Astrocyte (in vitro differentiated cells and primary cell): ENCODE results near the gene LGALSL. TPM values are rescaled to one million over a fixed set of nuclear protein-coding genes. Genes with fewer than 3 reads are reported as not detected.
"Not testable (repeated sequence)": the region's sequence is repeated elsewhere in the genome, so short reads cannot be mapped to it uniquely, and the experiment has no call there.

Experiments used
- DNase-seq: peaks from one replicate; pipeline ENCODE4 v3.0.0-alpha.2; 2010; ENCODE audit warnings: low read depth
- FAIRE-seq: peaks from 2 replicates; lab custom pipeline; 2011; peaks lifted over from hg19 to GRCh38; lab: Jason Lieb, UNC
- H2AFZ ChIP-seq: 2 replicates; pipeline ENCODE4 v1.6.0; 2012; ENCODE audit warnings: low read depth, low read length, inconsistent platforms
- H3K27ac ChIP-seq: 2 replicates; pipeline ENCODE4 v1.5.1; 2011; ENCODE audit warnings: low read depth, low read length, inconsistent platforms
- H3K27me3 ChIP-seq: 2 replicates; pipeline ENCODE4 v1.6.0; 2011; ENCODE audit warnings: low read length, inconsistent platforms; ENCODE audit not compliant: insufficient read depth
- H3K36me3 ChIP-seq: 2 replicates; pipeline ENCODE4 v1.5.1; 2011; ENCODE audit warnings: low read length, inconsistent platforms; ENCODE audit not compliant: insufficient read depth
- H3K4me1 ChIP-seq: 2 replicates; pipeline ENCODE4 v1.5.1; 2011; ENCODE audit warnings: low read length, inconsistent platforms; ENCODE audit not compliant: insufficient read depth
- H3K4me2 ChIP-seq: 2 replicates; pipeline ENCODE4 v1.6.0; 2012; ENCODE audit warnings: low read length, inconsistent platforms
- H3K4me3 ChIP-seq: 2 replicates; pipeline ENCODE4 v1.5.1; 2011; ENCODE audit warnings: low read depth, mild to moderate bottlenecking, low read length, inconsistent platforms; ENCODE audit not compliant: insufficient read depth
- H3K79me2 ChIP-seq: 2 replicates; pipeline ENCODE4 v1.6.0; 2012; ENCODE audit warnings: mild to moderate bottlenecking, low read length, inconsistent platforms; ENCODE audit not compliant: insufficient read depth
- H3K9ac ChIP-seq: 2 replicates; pipeline ENCODE4 v1.6.0; 2012; ENCODE audit warnings: mild to moderate bottlenecking, low read length, inconsistent platforms
- H3K9me3 ChIP-seq: 2 replicates; pipeline ENCODE4 v1.5.1; 2012; ENCODE audit warnings: low read depth, mild to moderate bottlenecking, low read length, inconsistent platforms; ENCODE audit not compliant: insufficient read depth
- H4K20me1 ChIP-seq: 2 replicates; pipeline ENCODE4 v1.6.0; 2012; ENCODE audit warnings: low read length, inconsistent platforms; ENCODE audit not compliant: insufficient read depth
- H3K27ac Mint-ChIP-seq: one replicate; pipeline ENCODE4 v1.8.0; 2021; ENCODE audit warnings: mild to moderate bottlenecking, mixed read lengths; ENCODE audit not compliant: unreplicated experiment
- H3K27me3 Mint-ChIP-seq: one replicate; pipeline ENCODE4 v1.8.0; 2021; ENCODE audit warnings: low read depth, mixed read lengths; ENCODE audit not compliant: unreplicated experiment
- H3K36me3 Mint-ChIP-seq: one replicate; pipeline ENCODE4 v1.8.0; 2021; ENCODE audit warnings: low read depth, mixed read lengths; ENCODE audit not compliant: unreplicated experiment
- H3K4me1 Mint-ChIP-seq: one replicate; pipeline ENCODE4 v1.8.0; 2021; ENCODE audit warnings: low read depth, mixed read lengths; ENCODE audit not compliant: unreplicated experiment
- H3K4me3 Mint-ChIP-seq: one replicate; pipeline ENCODE4 v1.8.0; 2021; ENCODE audit warnings: mild to moderate bottlenecking, moderate library complexity, mixed read lengths; ENCODE audit not compliant: unreplicated experiment
- H3K9me3 Mint-ChIP-seq: one replicate; pipeline ENCODE4 v1.8.0; 2021; ENCODE audit warnings: mild to moderate bottlenecking, mixed read lengths; ENCODE audit not compliant: unreplicated experiment
- EZH2 ChIP-seq: IDR thresholded peaks from 2 replicates; pipeline ENCODE4 v1.6.1; 2012; ENCODE audit warnings: mild to moderate bottlenecking, low read length, inconsistent platforms; ENCODE audit not compliant: insufficient read depth
- total RNA-seq: library from RNA; stranded (reverse); gene quantifications from 2 replicates; pipeline ENCODE4 v1.2.1, GENCODE V29; 2021
- TF ChIP-seq, protein P1 (sequence below): IDR thresholded peaks from 2 replicates; pipeline ENCODE4 v1.5.1; 2011; ENCODE audit warnings: low read depth, mild to moderate bottlenecking, inconsistent platforms, low read length, moderate library complexity; ENCODE audit not compliant: insufficient read depth

Gene LGALSL
- total RNA-seq, 1 donor from 2014 or later: 14.0 TPM

DNA sequence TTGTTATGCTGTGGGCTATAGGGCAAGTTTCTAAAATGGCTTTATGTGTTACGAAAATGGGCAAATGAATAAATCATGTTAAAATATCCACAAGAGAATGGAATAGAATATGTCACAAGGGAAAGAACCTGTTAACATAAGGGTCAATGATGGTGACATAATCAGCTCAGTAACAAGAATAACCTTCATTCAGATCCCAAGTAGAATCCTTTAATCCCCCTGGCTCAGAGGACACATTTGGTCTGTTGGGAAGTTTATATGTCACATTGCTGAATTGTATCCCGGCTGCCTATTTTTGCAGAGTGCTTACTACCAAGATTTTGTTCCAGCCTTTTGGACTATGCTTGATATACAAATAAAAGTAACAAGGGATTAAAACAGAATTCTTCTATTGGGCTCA lies 13.1 kb upstream of the LGALSL start:
- H3K79me2 ChIP-seq: no peaks in the 10 kb centered on the region
- DNase-seq (no peak), FAIRE-seq (no peak)
- H2AFZ ChIP-seq: no peak overlapping the region
- no peak overlapping the region for H3K4me3 Mint-ChIP-seq
- no peak overlapping the region for H3K4me2 ChIP-seq
- H3K27ac ChIP-seq: no peak overlapping the region
- TF ChIP-seq EZH2: no peak
- TF ChIP-seq, protein P1, sequence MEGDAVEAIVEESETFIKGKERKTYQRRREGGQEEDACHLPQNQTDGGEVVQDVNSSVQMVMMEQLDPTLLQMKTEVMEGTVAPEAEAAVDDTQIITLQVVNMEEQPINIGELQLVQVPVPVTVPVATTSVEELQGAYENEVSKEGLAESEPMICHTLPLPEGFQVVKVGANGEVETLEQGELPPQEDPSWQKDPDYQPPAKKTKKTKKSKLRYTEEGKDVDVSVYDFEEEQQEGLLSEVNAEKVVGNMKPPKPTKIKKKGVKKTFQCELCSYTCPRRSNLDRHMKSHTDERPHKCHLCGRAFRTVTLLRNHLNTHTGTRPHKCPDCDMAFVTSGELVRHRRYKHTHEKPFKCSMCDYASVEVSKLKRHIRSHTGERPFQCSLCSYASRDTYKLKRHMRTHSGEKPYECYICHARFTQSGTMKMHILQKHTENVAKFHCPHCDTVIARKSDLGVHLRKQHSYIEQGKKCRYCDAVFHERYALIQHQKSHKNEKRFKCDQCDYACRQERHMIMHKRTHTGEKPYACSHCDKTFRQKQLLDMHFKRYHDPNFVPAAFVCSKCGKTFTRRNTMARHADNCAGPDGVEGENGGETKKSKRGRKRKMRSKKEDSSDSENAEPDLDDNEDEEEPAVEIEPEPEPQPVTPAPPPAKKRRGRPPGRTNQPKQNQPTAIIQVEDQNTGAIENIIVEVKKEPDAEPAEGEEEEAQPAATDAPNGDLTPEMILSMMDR: no peak
- H3K27me3 ChIP-seq: peaks cover 56% of the 10 kb centered on the region
- no peaks in the 10 kb centered on the region for H3K36me3 ChIP-seq
- H3K9ac ChIP-seq: no peak overlapping the region
- H3K4me3 ChIP-seq: no peak overlapping the region
- no peaks in the 10 kb centered on the region for H4K20me1 ChIP-seq
- H3K27me3 Mint-ChIP-seq: peaks cover 12% of the 10 kb centered on the region
- no peaks in the 10 kb centered on the region for H3K9me3 Mint-ChIP-seq
- no peaks in the 10 kb centered on the region for H3K9me3 ChIP-seq
- no peaks in the 10 kb centered on the region for H3K36me3 Mint-ChIP-seq
- no peak overlapping the region for H3K27ac Mint-ChIP-seq
- H3K4me1 ChIP-seq: no peaks in the 10 kb centered on the region
- no peaks in the 10 kb centered on the region for H3K4me1 Mint-ChIP-seq

DNA sequence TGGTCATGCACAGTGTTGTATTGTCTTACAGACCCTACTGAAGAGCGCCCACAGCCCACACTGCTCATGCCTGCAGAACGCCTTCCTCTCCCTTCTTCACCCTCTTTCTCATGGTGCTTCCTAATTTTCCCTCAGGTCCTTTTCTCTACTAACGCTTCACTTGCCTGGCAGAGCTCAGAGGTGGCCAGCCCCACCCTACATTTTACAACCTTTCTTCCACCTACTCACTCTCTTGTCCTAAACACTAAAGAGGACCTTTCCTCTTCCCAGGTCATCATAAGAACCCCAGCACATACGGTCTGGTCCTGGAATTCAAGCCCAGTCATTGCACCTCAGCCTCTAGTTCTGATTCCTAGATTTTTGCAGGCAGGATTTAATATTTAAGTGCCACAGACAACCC lies 11.7 kb upstream of the LGALSL start:
- H3K36me3 Mint-ChIP-seq: no peaks in the 10 kb centered on the region
- Histone ChIP-seq H3K4me1 (no peaks in the 10 kb centered on the region), H2AFZ (no peak overlapping the region), H3K79me2 (no peaks in the 10 kb centered on the region), H3K4me2 (no peak overlapping the region), H3K9me3 (no peaks in the 10 kb centered on the region), H3K36me3 (no peaks in the 10 kb centered on the region), H3K27me3 (peaks cover 54% of the 10 kb centered on the region), H3K27ac (no peak overlapping the region), H4K20me1 (no peaks in the 10 kb centered on the region), H3K9ac (no peak overlapping the region), H3K4me3 (no peak overlapping the region)
- peaks cover 12% of the 10 kb centered on the region for H3K27me3 Mint-ChIP-seq
- H3K9me3 Mint-ChIP-seq: no peaks in the 10 kb centered on the region
- FAIRE-seq (no peak), DNase-seq (no peak)
- H3K4me3 Mint-ChIP-seq: no peak overlapping the region
- H3K27ac Mint-ChIP-seq: no peak overlapping the region
- H3K4me1 Mint-ChIP-seq: no peaks in the 10 kb centered on the region
- no peak for TF ChIP-seq EZH2
- TF ChIP-seq, protein P1: no peak

DNA sequence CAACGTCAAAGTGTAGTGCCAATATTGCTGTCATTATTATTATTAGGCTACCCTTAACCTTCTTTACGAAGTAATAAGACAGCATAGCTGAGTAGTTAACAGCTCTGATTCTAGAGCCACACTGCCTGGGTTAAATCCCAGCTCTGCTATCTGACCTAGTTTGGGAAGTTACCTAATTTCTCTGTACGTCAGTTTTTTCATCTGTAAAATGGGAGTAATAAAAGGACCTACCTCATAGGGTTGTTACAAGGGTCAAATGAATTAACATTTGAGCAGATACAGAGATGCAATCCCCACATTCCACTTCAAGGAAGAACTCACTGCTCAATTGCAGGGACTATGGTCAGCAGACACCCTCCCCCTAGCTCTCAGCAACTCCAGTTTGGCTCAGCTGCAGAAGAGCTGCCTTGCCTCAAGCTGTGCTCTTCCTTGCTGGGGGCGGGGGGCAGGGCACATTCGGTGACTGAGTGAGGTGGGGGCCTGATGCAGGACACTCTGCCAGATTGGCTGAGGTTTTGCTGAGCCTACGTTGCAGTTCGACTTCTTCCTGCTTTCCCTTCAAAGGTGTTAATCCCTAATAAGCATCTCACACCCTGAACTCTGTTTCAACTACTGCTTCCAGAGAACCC lies 11.0 kb upstream of the LGALSL start:
- no peak for DNase-seq
- Mint-ChIP-seq H3K36me3 (no peaks in the 10 kb centered on the region), H3K27me3 (peaks cover 13% of the 10 kb centered on the region), H3K4me3 (no peak overlapping the region), H3K9me3 (no peaks in the 10 kb centered on the region), H3K4me1 (no peaks in the 10 kb centered on the region), H3K27ac (no peak overlapping the region)
- H3K9me3 ChIP-seq: no peaks in the 10 kb centered on the region
- no peak overlapping the region for H3K4me3 ChIP-seq
- H3K4me2 ChIP-seq: no peak overlapping the region
- peaks cover 56% of the 10 kb centered on the region for H3K27me3 ChIP-seq
- TF ChIP-seq, protein P1: no peak
- no peak for TF ChIP-seq EZH2
- H3K9ac ChIP-seq: no peak overlapping the region
- no peaks in the 10 kb centered on the region for H3K4me1 ChIP-seq
- no peak overlapping the region for H3K27ac ChIP-seq
- no peaks in the 10 kb centered on the region for H4K20me1 ChIP-seq
- no peaks in the 10 kb centered on the region for H3K36me3 ChIP-seq
- no peak for FAIRE-seq
- no peaks in the 10 kb centered on the region for H3K79me2 ChIP-seq
- no peak overlapping the region for H2AFZ ChIP-seq

DNA sequence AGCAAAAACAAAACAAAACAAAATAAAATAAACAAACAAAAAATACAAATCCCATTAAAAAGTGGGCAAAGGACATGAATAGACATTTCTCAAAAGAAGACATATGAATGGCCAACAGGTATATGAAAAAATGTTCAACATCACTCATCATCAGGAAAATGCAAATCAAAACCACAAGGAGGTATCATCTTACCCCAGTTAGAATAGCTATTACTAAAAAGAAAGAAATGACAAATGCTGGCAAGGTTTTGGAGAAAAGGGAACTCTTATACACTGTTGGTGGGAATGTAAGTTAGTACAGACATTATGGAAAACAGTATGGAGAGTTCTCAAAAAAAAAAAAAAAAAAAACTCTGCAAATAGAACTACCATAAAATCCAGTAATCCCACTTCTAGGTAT lies 8.0 kb upstream of the LGALSL start:
- H3K4me1 Mint-ChIP-seq, H3K9ac ChIP-seq, H3K36me3 ChIP-seq, H3K36me3 Mint-ChIP-seq, H3K79me2 ChIP-seq, H3K4me3 ChIP-seq, H3K27me3 Mint-ChIP-seq, H3K27ac ChIP-seq, H4K20me1 ChIP-seq, DNase-seq, H3K27ac Mint-ChIP-seq, H3K9me3 Mint-ChIP-seq, H3K4me3 Mint-ChIP-seq, H2AFZ ChIP-seq, FAIRE-seq, H3K4me2 ChIP-seq, H3K9me3 ChIP-seq, H3K4me1 ChIP-seq: not testable (repeated sequence)
- peaks cover 62% of the 10 kb centered on the region for H3K27me3 ChIP-seq
